ENCODE results near the gene DNPEP.

The DNPEP gene

GRCh38 chr2:219369447-219369861, 18.3 kb downstream of the DNPEP start (continued):
- TF ChIP-seq ZNF280D (tag by site-specific recombination; IDR thresholded peaks at IDR 0.05): no peak
- TF ChIP-seq ZNF548 (tag by site-specific recombination; IDR thresholded peaks at IDR 0.05): no peak
- no peak for TF ChIP-seq OVOL3 (tag by site-specific recombination; IDR thresholded peaks at IDR 0.05)
- TF ChIP-seq TRIM28 (IDR thresholded peaks at IDR 0.05; ENCODE audit: borderline replicate concordance, low read length): no peak
- 0 out of 2 replicates have a peak, but pooled peaks have one; percentile 38 for TF ChIP-seq ZNF133 (tag by site-specific recombination; IDR thresholded peaks at IDR 0.05)
- no peak for TF ChIP-seq ZNF426 (tag by site-specific recombination; IDR thresholded peaks at IDR 0.05)
- no peak for TF ChIP-seq ZNF830 (tag by site-specific recombination; IDR thresholded peaks at IDR 0.05; ENCODE audit: low read depth)
- peak; percentile 53; the same call in 1 of the 2 replicates for TF ChIP-seq ZNF645 (tag by site-specific recombination; IDR thresholded peaks at IDR 0.05)
- peak; percentile 35; the same call in 1 of the 2 replicates for TF ChIP-seq HIC1 (tag by site-specific recombination; IDR thresholded peaks at IDR 0.05)
- TF ChIP-seq ZNF664 (tag by site-specific recombination; IDR thresholded peaks at IDR 0.05): no peak
- TF ChIP-seq ZNF596 (tag by site-specific recombination; IDR thresholded peaks at IDR 0.05): no peak
- peak; percentile 86; the same call in 1 of the 2 replicates for TF ChIP-seq ZNF488 (tag by site-specific recombination; IDR thresholded peaks at IDR 0.05)
- TF ChIP-seq ZNF658 (tag by site-specific recombination; IDR thresholded peaks at IDR 0.05): no peak
- peak; percentile 82 for TF ChIP-seq ZBTB21 (tag by site-specific recombination; IDR thresholded peaks at IDR 0.05)
- TF ChIP-seq ZNF623 (tag by site-specific recombination; IDR thresholded peaks at IDR 0.05): no peak; the same call in 1 of the 2 replicates
- TF ChIP-seq ZNF529 (tag by site-specific recombination; IDR thresholded peaks at IDR 0.05; ENCODE audit: insufficient replicate concordance): no peak
- no peak for TF ChIP-seq ZNF514 (tag by site-specific recombination; IDR thresholded peaks at IDR 0.05)
- no peak for TF ChIP-seq HOXD13 (CRISPR knock-in tag; IDR thresholded peaks at IDR 0.05; ENCODE audit: borderline replicate concordance)
- no peak for TF ChIP-seq ZNF132 (tag by site-specific recombination; IDR thresholded peaks at IDR 0.05; ENCODE audit: borderline replicate concordance)
- no peak for TF ChIP-seq ZNF560 (tag by site-specific recombination; IDR thresholded peaks at IDR 0.05; ENCODE audit: borderline replicate concordance)
- TF ChIP-seq ZNF335 (tag by site-specific recombination; conservative IDR thresholded peaks at IDR 0.05): peak; percentile 67
- TF ChIP-seq ZNF10 (tag by site-specific recombination; IDR thresholded peaks at IDR 0.05): no peak
- TF ChIP-seq ZNF433 (tag by site-specific recombination; IDR thresholded peaks at IDR 0.05; ENCODE audit: low read depth): no peak
- TF ChIP-seq MYNN (tag by site-specific recombination; IDR thresholded peaks at IDR 0.05; ENCODE audit: borderline replicate concordance): no peak
- TF ChIP-seq ZNF112 (tag by site-specific recombination; IDR thresholded peaks at IDR 0.05): peak; percentile 87
- TF ChIP-seq BCL6B (tag by site-specific recombination; IDR thresholded peaks at IDR 0.05): peak; percentile 66
- TF ChIP-seq EGR2 (tag by site-specific recombination; IDR thresholded peaks at IDR 0.05; ENCODE audit: low read depth): no peak
- TF ChIP-seq ZSCAN5A (tag by site-specific recombination; IDR thresholded peaks at IDR 0.05): no peak
- no peak for TF ChIP-seq KLF9 (tag by site-specific recombination; IDR thresholded peaks at IDR 0.05; ENCODE audit: low read depth)
- no peak for TF ChIP-seq ZNF423 (tag by site-specific recombination; IDR thresholded peaks at IDR 0.05)
